Osteoblast (primary cell): ENCODE data around the gene JUND. TPM values are rescaled to one million over a fixed set of nuclear protein-coding genes. Genes with fewer than 3 reads are reported as not detected.

Experiments used
- DNase-seq: peaks from one replicate; pipeline ENCODE4 v3.0.0; 2011; ENCODE audit warnings: low spot score, mixed read lengths; ENCODE audit not compliant: insufficient read length; ENCODE audit errors: missing footprints
- H2AFZ ChIP-seq: 2 replicates; pipeline ENCODE4 v1.6.0; 2011; ENCODE audit warnings: mild to moderate bottlenecking, low read length
- H3K27ac ChIP-seq: 2 replicates; pipeline ENCODE4 v1.5.1; 2011; ENCODE audit warnings: mild to moderate bottlenecking, low read depth, low read length, moderate library complexity
- H3K27me3 ChIP-seq: 2 replicates; pipeline ENCODE4 v1.6.0; 2012; ENCODE audit warnings: mild to moderate bottlenecking, control low read depth, inconsistent platforms, low read length, moderate library complexity; ENCODE audit not compliant: insufficient read depth
- H3K36me3 ChIP-seq: 2 replicates; pipeline ENCODE4 v1.5.1; 2011; ENCODE audit warnings: mild to moderate bottlenecking, low read length, control low read depth, moderate library complexity; ENCODE audit not compliant: insufficient read depth
- H3K4me1 ChIP-seq: 2 replicates; pipeline ENCODE4 v1.5.1; 2011; ENCODE audit warnings: mild to moderate bottlenecking, low read length, control low read depth, moderate library complexity; ENCODE audit not compliant: insufficient read depth
- H3K4me2 ChIP-seq: 2 replicates; pipeline ENCODE4 v1.6.0; 2011; ENCODE audit warnings: mild to moderate bottlenecking, low read length; ENCODE audit not compliant: insufficient read depth
- H3K4me3 ChIP-seq: fragments of 200-600 bp; sonication (generic); 3 replicates; pipeline ENCODE4 v1.5.1; 2012; ENCODE audit warnings: mild to moderate bottlenecking, low read length, inconsistent platforms; ENCODE audit not compliant: insufficient read depth
- H3K79me2 ChIP-seq: 2 replicates; pipeline ENCODE4 v1.6.0; 2012; ENCODE audit warnings: mild to moderate bottlenecking, low read length, control low read depth, inconsistent platforms; ENCODE audit not compliant: insufficient read depth
- H3K9me3 ChIP-seq: 2 replicates; pipeline ENCODE4 v1.5.1; 2011; ENCODE audit warnings: low read depth, low read length, control low read depth
- H4K20me1 ChIP-seq: 2 replicates; pipeline ENCODE4 v1.6.0; 2012; ENCODE audit warnings: mild to moderate bottlenecking, low read length, control low read depth; ENCODE audit not compliant: insufficient read depth
- total RNA-seq: library from RNA; depleted of rRNA; stranded (reverse); fragments of >200 nt; gene quantifications from 2 replicates; pipeline ENCODE4 v1.2.3, GENCODE V29; 2012
- TF ChIP-seq, protein P1 (sequence below): IDR thresholded peaks from 2 replicates; pipeline ENCODE4 v1.5.1; 2011; ENCODE audit warnings: mild to moderate bottlenecking, low read depth, low read length, moderate library complexity; ENCODE audit errors: extremely low read depth

The JUND gene
- total RNA-seq, 1 donor: 170 TPM

DNA sequence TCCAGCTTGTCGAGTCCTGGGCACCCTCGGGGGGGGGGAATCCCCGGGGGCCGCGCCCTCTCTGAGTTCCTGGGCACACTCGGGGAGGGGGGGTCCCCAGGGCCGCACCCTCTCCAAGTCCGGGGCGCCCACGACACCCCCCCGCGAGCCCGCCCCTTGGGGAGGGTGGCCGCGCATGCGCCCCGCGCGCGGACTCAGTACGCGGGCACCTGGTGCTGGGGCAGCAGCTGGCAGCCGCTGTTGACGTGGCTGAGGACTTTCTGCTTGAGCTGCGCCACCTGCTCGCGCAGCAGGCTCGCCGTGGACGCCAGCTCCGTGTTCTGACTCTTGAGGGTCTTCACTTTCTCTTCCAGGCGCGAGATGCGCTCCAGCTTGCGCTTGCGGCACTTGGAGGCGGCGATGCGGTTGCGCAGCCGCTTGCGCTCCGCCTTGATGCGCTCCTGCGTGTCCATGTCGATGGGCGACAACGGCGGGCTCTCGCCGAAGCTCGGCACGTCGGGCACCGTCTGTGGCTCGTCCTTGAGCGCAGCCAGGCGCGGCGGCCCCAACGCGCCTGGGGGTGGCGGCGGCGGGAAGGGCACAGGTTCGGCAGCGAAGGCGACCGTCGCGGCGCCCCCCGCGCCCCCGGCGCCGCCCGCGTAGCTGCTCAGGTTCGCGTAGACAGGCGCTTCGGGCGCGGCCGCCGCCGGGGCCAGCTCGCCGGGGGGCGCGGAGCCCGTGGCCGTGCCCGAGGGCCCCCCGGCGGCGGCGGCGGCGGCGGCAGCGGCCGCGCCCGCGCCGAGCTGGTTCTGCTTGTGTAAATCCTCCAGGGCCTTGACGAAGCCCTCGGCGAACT, 958 bp downstream of the JUND start:
- DNase-seq: peak; percentile 97

DNA sequence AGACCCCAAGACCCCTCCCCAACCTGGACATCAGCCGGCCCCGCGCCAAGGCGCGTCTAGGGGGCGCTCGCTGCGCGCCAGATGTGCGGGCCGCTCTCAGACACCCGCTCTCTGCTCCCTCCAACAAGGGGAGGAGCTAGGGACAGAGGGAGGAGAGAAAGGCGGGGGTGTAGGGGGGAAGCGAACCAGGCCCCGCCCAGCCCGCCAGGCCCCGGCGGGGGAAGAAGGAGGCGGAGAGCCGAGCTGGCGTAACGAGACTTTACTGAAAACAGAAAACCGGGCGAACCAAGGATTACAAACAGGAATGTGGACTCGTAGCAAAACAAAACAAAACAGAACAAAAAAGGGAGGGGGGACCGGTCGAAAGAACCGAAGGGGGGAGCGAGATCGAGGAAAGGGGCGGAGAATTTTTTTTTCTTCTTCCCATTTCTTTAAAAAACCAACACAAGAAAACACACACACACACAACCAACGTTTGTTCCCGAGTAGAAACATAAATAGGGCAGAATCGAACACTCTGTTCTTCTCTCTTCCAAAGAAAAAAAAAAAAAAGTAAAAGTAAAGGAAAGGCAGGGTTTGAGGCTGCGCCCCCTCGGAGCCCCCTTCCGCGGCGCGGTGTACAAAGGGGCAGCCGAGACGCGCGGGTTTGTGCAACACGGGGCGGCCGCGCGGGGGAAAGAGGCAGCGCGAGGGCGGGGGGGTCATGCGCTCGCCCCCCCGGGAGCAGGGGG, 1.7 kb downstream of the JUND start:
- DNase-seq: peak; percentile 99
- Histone ChIP-seq H2AFZ (no peak overlapping the region), H3K36me3 (peaks cover 14% of the 10 kb centered on the region), H3K79me2 (peaks cover 60% of the 10 kb centered on the region), H3K4me2 (peak overlapping the region; percentile 93), H3K27ac (peak overlapping the region; percentile 92), H3K4me1 (peaks cover 38% of the 10 kb centered on the region), H3K27me3 (no peaks in the 10 kb centered on the region), H3K9me3 (no peaks in the 10 kb centered on the region), H3K4me3 (peak overlapping the region; percentile 90), H4K20me1 (peaks cover 35% of the 10 kb centered on the region)
- TF ChIP-seq, protein P1, sequence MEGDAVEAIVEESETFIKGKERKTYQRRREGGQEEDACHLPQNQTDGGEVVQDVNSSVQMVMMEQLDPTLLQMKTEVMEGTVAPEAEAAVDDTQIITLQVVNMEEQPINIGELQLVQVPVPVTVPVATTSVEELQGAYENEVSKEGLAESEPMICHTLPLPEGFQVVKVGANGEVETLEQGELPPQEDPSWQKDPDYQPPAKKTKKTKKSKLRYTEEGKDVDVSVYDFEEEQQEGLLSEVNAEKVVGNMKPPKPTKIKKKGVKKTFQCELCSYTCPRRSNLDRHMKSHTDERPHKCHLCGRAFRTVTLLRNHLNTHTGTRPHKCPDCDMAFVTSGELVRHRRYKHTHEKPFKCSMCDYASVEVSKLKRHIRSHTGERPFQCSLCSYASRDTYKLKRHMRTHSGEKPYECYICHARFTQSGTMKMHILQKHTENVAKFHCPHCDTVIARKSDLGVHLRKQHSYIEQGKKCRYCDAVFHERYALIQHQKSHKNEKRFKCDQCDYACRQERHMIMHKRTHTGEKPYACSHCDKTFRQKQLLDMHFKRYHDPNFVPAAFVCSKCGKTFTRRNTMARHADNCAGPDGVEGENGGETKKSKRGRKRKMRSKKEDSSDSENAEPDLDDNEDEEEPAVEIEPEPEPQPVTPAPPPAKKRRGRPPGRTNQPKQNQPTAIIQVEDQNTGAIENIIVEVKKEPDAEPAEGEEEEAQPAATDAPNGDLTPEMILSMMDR: peak; percentile 72

More for the DNA sequence above, 958 bp downstream of the JUND start:
- peak overlapping the region; percentile 90 for H3K4me3 ChIP-seq
- H3K4me2 ChIP-seq: peak overlapping the region; percentile 65
- peaks cover 28% of the 10 kb centered on the region for H4K20me1 ChIP-seq
- TF ChIP-seq, protein P1: no peak
- peaks cover 36% of the 10 kb centered on the region for H3K4me1 ChIP-seq
- H3K79me2 ChIP-seq: peaks cover 55% of the 10 kb centered on the region
- peaks cover 14% of the 10 kb centered on the region for H3K36me3 ChIP-seq
- H3K27ac ChIP-seq: peak overlapping the region; percentile 92
- no peak overlapping the region for H2AFZ ChIP-seq
- no peaks in the 10 kb centered on the region for H3K9me3 ChIP-seq
- H3K27me3 ChIP-seq: no peaks in the 10 kb centered on the region

DNA sequence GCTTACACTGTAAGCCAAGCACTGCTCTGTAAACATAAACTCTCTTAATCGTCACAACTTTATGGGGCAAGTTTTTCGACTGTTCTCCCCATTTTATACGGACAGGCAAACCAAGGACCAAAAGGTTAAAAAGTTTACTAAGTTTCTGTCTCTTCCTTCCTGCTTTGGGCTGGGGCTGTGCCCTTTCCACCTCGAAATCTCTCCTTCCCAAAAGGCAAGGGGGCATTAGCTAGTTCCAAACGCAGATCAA, 2.2 kb downstream of the JUND start:
- Histone ChIP-seq H2AFZ (no peak overlapping the region), H3K36me3 (peaks cover 14% of the 10 kb centered on the region), H3K27me3 (no peaks in the 10 kb centered on the region), H3K9me3 (no peaks in the 10 kb centered on the region), H3K79me2 (peaks cover 65% of the 10 kb centered on the region), H3K4me1 (peaks cover 43% of the 10 kb centered on the region), H3K4me3 (peak overlapping the region; percentile 90), H3K4me2 (peak overlapping the region; percentile 93), H4K20me1 (peaks cover 39% of the 10 kb centered on the region), H3K27ac (peak overlapping the region; percentile 92)
- TF ChIP-seq, protein P1: no peak
- no peak for DNase-seq
